ENCODE data around the gene MCF2L. TPM values are rescaled to one million over a fixed set of nuclear protein-coding genes. Genes with fewer than 3 reads are reported as not detected.

MCF2L gene
- total RNA-seq, 1 donor from 2014 or later: under 0.01 TPM

DNA sequence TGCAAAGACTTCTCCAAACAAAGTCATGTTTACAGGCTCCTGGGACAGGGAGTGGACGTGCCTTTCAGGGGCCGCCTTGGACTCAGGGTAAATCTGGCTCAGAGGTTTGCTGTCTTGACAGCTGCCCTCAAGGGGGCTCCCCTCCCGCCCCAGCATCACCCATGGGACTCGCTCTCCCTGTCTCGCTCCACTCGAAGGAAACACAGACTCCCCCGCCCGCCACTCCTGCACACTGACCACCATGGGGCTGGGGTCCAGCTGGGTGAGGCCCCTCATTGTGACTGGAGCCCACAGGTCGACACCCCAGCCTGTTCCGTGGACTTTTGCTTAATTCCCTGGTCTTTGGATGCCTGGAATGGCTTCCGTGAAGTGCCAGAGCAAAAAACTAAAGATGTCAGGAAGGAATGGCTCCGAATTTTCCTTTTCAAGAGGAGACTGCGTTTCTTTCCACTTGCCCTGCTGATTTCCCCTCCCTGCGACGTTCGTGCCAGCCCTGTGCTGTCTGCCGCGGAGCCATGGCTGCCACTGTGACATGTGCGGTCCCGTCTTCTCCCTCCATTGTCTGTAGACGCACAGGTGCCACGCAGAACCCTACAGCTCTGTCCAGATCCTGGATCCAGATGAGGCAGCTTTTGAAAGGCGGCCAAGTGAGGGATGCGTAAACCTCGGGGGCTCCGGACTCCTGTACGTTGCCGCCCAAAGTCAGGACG is 48.6 kb downstream of the MCF2L start:
- H3K4me3 ChIP-seq (ENCODE audit: low read depth, low read length): no peak overlapping the region
- H3K27me3 ChIP-seq (ENCODE audit: control insufficient read depth, insufficient read depth, low read length): peaks cover 2% of the 10 kb centered on the region
- FAIRE-seq: no peak
- TF ChIP-seq, protein P1, sequence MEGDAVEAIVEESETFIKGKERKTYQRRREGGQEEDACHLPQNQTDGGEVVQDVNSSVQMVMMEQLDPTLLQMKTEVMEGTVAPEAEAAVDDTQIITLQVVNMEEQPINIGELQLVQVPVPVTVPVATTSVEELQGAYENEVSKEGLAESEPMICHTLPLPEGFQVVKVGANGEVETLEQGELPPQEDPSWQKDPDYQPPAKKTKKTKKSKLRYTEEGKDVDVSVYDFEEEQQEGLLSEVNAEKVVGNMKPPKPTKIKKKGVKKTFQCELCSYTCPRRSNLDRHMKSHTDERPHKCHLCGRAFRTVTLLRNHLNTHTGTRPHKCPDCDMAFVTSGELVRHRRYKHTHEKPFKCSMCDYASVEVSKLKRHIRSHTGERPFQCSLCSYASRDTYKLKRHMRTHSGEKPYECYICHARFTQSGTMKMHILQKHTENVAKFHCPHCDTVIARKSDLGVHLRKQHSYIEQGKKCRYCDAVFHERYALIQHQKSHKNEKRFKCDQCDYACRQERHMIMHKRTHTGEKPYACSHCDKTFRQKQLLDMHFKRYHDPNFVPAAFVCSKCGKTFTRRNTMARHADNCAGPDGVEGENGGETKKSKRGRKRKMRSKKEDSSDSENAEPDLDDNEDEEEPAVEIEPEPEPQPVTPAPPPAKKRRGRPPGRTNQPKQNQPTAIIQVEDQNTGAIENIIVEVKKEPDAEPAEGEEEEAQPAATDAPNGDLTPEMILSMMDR (IDR thresholded peaks at IDR 0.05; ENCODE audit: insufficient read depth, low read length, severe bottlenecking): no peak
- no peak for DNase-seq (ENCODE audit: low read depth)
- no peaks in the 10 kb centered on the region for H3K36me3 ChIP-seq (ENCODE audit: control insufficient read depth, insufficient read depth, low read length)

GRCh38 chr13:113018676-113019465 is 49.9 kb downstream of the MCF2L start:
- FAIRE-seq: no peak
- Histone ChIP-seq H3K4me3 (ENCODE audit: low read depth, low read length) (no peak overlapping the region), H3K36me3 (ENCODE audit: control insufficient read depth, insufficient read depth, low read length) (no peaks in the 10 kb centered on the region), H3K27me3 (ENCODE audit: control insufficient read depth, insufficient read depth, low read length) (no peaks in the 10 kb centered on the region)
- TF ChIP-seq, protein P1 (IDR thresholded peaks at IDR 0.05; ENCODE audit: insufficient read depth, low read length, severe bottlenecking): no peak
- no peak for DNase-seq (ENCODE audit: low read depth)

DNA sequence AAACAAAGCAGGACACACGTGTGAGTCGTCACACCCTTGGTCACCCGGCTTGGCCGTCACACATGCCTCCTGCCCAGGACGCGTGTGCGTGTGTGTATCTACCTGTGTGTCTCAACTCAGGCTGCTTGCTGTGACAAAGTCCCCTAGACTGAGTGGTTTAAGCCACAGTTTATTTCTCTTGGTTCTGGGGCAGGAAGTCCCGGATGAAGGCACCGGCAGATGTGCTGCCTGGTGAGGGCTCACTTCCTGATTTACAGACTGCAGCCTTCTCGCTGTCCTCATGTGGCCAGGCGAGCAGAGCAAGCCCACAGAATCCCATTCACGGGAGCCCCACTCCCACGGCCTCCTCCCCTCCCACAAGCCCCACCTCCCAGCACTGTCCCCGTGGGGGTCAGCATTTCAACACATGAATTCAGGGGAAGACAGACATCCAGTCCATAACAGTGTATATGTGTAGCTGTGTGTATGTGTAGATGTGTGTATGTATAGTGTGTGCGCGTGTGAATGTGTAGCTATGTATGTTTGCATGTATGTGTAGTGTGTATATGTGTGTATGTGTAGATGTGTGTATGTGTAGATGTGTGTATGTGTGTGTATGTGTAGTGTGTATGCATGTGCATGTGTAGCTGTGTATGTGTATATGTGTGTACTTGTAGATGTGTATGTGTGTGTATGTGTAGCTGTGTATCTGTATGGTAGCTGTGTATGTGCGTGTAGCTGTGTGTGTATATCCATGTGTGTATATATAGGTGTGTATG is 51.5 kb downstream of the MCF2L start:
- peaks cover 1% of the 10 kb centered on the region for H3K27me3 ChIP-seq (ENCODE audit: control insufficient read depth, insufficient read depth, low read length)
- no peak overlapping the region for H3K4me3 ChIP-seq (ENCODE audit: low read depth, low read length)
- H3K36me3 ChIP-seq (ENCODE audit: control insufficient read depth, insufficient read depth, low read length): no peaks in the 10 kb centered on the region
- TF ChIP-seq, protein P1 (IDR thresholded peaks at IDR 0.05; ENCODE audit: insufficient read depth, low read length, severe bottlenecking): no peak
- DNase-seq (ENCODE audit: low read depth) (no peak), FAIRE-seq (peak; percentile 60)

- FAIRE-seq: no peak
- Histone ChIP-seq H3K27me3 (ENCODE audit: control insufficient read depth, insufficient read depth, low read length) (peaks cover 1% of the 10 kb centered on the region), H3K36me3 (ENCODE audit: control insufficient read depth, insufficient read depth, low read length) (no peaks in the 10 kb centered on the region), H3K4me3 (ENCODE audit: low read depth, low read length) (no peak overlapping the region)
- TF ChIP-seq, protein P1 (IDR thresholded peaks at IDR 0.05; ENCODE audit: insufficient read depth, low read length, severe bottlenecking): no peak
- no peak for DNase-seq (ENCODE audit: low read depth)
These were observed 52.4 kb downstream of the MCF2L start for GRCh38 chr13:113021391-113021790.

DNA sequence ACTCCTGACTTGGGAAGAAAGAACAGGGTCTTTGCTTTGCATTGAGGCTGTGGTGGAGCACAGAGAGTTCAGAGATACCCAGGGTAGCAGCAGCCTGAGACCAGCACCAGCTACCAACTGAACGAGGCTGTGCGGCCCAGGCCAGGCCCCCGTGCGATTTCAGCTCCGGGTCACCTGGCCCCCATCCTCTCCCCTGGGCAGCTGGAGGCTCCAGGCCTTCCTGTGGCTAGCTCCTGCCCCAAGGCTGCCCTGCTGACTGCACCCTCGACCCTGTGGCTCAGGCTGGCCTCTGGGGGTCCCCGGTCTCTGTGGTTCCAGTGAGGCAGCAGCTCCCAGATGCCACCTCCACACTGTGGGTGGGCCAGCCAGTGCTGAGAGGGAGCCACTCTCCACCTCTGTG is 52.8 kb downstream of the MCF2L start:
- H3K36me3 ChIP-seq (ENCODE audit: control insufficient read depth, insufficient read depth, low read length): no peaks in the 10 kb centered on the region
- FAIRE-seq: no peak
- H3K4me3 ChIP-seq (ENCODE audit: low read depth, low read length): no peak overlapping the region
- H3K27me3 ChIP-seq (ENCODE audit: control insufficient read depth, insufficient read depth, low read length): peaks cover 1% of the 10 kb centered on the region
- TF ChIP-seq, protein P1 (IDR thresholded peaks at IDR 0.05; ENCODE audit: insufficient read depth, low read length, severe bottlenecking): no peak
- DNase-seq (ENCODE audit: low read depth): no peak
